SJSA1 (cell line): ENCODE results near the gene BOC. TPM values are rescaled to one million over a fixed set of nuclear protein-coding genes. Genes with fewer than 3 reads are reported as not detected.

ENCODE experiments used
- DNase-seq, 2 experiments: peaks; one replicate each; pipeline ENCODE4 v3.0.0-alpha.2; 2015 to 2020; ENCODE audit warnings: low spot score in 2 of 2, low read depth in 1 of 2
- H3K27ac ChIP-seq: fragments of 250-450 bp; sonication (Bioruptor Pico); 2 replicates; pipeline ENCODE4 v1.5.1; 2020; ENCODE audit warnings: mild to moderate bottlenecking, moderate library complexity
- H3K27me3 ChIP-seq: fragments of 250-450 bp; sonication (Bioruptor Pico); replicated peaks from 2 replicates; pipeline ENCODE4 v1.5.1; 2020; ENCODE audit warnings: mild to moderate bottlenecking, moderate library complexity
- H3K36me3 ChIP-seq: fragments of 250-450 bp; sonication (Bioruptor Pico); 2 replicates; pipeline ENCODE4 v1.5.1; 2020; ENCODE audit warnings: mild to moderate bottlenecking
- H3K4me1 ChIP-seq: fragments of 250-450 bp; sonication (Bioruptor Pico); replicated peaks from 2 replicates; pipeline ENCODE4 v1.6.1; 2021; ENCODE audit warnings: mild to moderate bottlenecking
- H3K4me3 ChIP-seq: fragments of 250-450 bp; sonication (Bioruptor Pico); 2 replicates; pipeline ENCODE4 v1.5.1; 2020; ENCODE audit warnings: mild to moderate bottlenecking
- H3K9me3 ChIP-seq: fragments of 250-450 bp; sonication (Bioruptor Pico); replicated peaks from 2 replicates; pipeline ENCODE4 v1.5.1; 2020; ENCODE audit warnings: mild to moderate bottlenecking
- total RNA-seq: library from RNA; depleted of rRNA; stranded (reverse); fragments of >200 nt; shearing (Covaris generic); gene quantifications from 2 replicates; pipeline ENCODE4 v1.2.3, GENCODE V29; 2014

BOC gene
- total RNA-seq, 1 experiment from 2014 or later = 0.26 TPM

- no peak overlapping the region for H3K27ac ChIP-seq
- no peak for DNase-seq
- no peak overlapping the region for H3K4me3 ChIP-seq
- H3K27me3 ChIP-seq = no peaks in the 10 kb centered on the region
- no peaks in the 10 kb centered on the region for H3K36me3 ChIP-seq
- peaks cover 6% of the 10 kb centered on the region for H3K4me1 ChIP-seq
- no peaks in the 10 kb centered on the region for H3K9me3 ChIP-seq
These were observed 29.5 kb downstream of the BOC start for GRCh38 chr3:113240841-113241240.

- peak in 1 of 2 experiments; percentile 14 for DNase-seq
- Histone ChIP-seq H3K4me3 (no peak overlapping the region), H3K27me3 (no peaks in the 10 kb centered on the region), H3K36me3 (no peaks in the 10 kb centered on the region), H3K4me1 (peaks cover 6% of the 10 kb centered on the region), H3K27ac (no peak overlapping the region), H3K9me3 (no peaks in the 10 kb centered on the region)
These were observed 30.1 kb downstream of the BOC start for GRCh38 chr3:113241292-113242095.

- no peak overlapping the region for H3K4me3 ChIP-seq
- DNase-seq = peak in 1 of 2 experiments; percentile 15
- H3K9me3 ChIP-seq = no peaks in the 10 kb centered on the region
- H3K36me3 ChIP-seq = no peaks in the 10 kb centered on the region
- H3K4me1 ChIP-seq = peaks cover 6% of the 10 kb centered on the region
- no peak overlapping the region for H3K27ac ChIP-seq
- H3K27me3 ChIP-seq = no peaks in the 10 kb centered on the region
These were observed 30.8 kb downstream of the BOC start for GRCh38 chr3:113242096-113242581.

GRCh38 chr3:113243071-113243470, 31.7 kb downstream of the BOC start:
- Histone ChIP-seq H3K4me3 (no peak overlapping the region), H3K36me3 (no peaks in the 10 kb centered on the region), H3K27ac (no peak overlapping the region), H3K27me3 (no peaks in the 10 kb centered on the region), H3K4me1 (peaks cover 6% of the 10 kb centered on the region), H3K9me3 (no peaks in the 10 kb centered on the region)
- no peak for DNase-seq

- H3K4me3 ChIP-seq = no peak overlapping the region
- no peaks in the 10 kb centered on the region for H3K27me3 ChIP-seq
- H3K4me1 ChIP-seq = peaks cover 6% of the 10 kb centered on the region
- no peaks in the 10 kb centered on the region for H3K9me3 ChIP-seq
- H3K27ac ChIP-seq = no peak overlapping the region
- no peaks in the 10 kb centered on the region for H3K36me3 ChIP-seq
- no peak for DNase-seq
These were observed 32.5 kb downstream of the BOC start for GRCh38 chr3:113243846-113244245.

- H3K36me3 ChIP-seq = no peaks in the 10 kb centered on the region
- peaks cover 6% of the 10 kb centered on the region for H3K4me1 ChIP-seq
- no peak overlapping the region for H3K4me3 ChIP-seq
- DNase-seq = no peak
- H3K27ac ChIP-seq = no peak overlapping the region
- no peaks in the 10 kb centered on the region for H3K9me3 ChIP-seq
- H3K27me3 ChIP-seq = no peaks in the 10 kb centered on the region
These were observed 34.4 kb downstream of the BOC start for GRCh38 chr3:113245761-113246161.

- no peaks in the 10 kb centered on the region for H3K36me3 ChIP-seq
- H3K4me1 ChIP-seq = no peaks in the 10 kb centered on the region; the same call in 1 of the 2 replicates
- no peak overlapping the region for H3K4me3 ChIP-seq
- no peak overlapping the region for H3K27ac ChIP-seq
- no peaks in the 10 kb centered on the region for H3K27me3 ChIP-seq
- no peaks in the 10 kb centered on the region for H3K9me3 ChIP-seq
- no peak for DNase-seq
These were observed 35.7 kb downstream of the BOC start for GRCh38 chr3:113247068-113247467.

- H3K27ac ChIP-seq = no peak overlapping the region
- no peaks in the 10 kb centered on the region for H3K4me1 ChIP-seq
- no peaks in the 10 kb centered on the region for H3K27me3 ChIP-seq
- H3K9me3 ChIP-seq = no peaks in the 10 kb centered on the region
- no peaks in the 10 kb centered on the region for H3K36me3 ChIP-seq
- no peak overlapping the region for H3K4me3 ChIP-seq
- DNase-seq = no peak
These were observed 36.5 kb downstream of the BOC start for GRCh38 chr3:113247675-113248458.

GRCh38 chr3:113249111-113249510, 37.8 kb downstream of the BOC start:
- DNase-seq = no peak
- H3K4me1 ChIP-seq = no peaks in the 10 kb centered on the region
- no peak overlapping the region for H3K4me3 ChIP-seq
- no peaks in the 10 kb centered on the region for H3K9me3 ChIP-seq
- no peaks in the 10 kb centered on the region for H3K36me3 ChIP-seq
- H3K27ac ChIP-seq = no peak overlapping the region
- no peaks in the 10 kb centered on the region for H3K27me3 ChIP-seq

GRCh38 chr3:113249601-113250000, 38.2 kb downstream of the BOC start:
- no peaks in the 10 kb centered on the region for H3K36me3 ChIP-seq
- no peak for DNase-seq
- no peaks in the 10 kb centered on the region for H3K9me3 ChIP-seq
- H3K4me3 ChIP-seq = no peak overlapping the region
- no peaks in the 10 kb centered on the region for H3K27me3 ChIP-seq
- no peak overlapping the region for H3K27ac ChIP-seq
- no peaks in the 10 kb centered on the region for H3K4me1 ChIP-seq

- no peaks in the 10 kb centered on the region for H3K36me3 ChIP-seq
- no peaks in the 10 kb centered on the region for H3K4me1 ChIP-seq
- H3K27me3 ChIP-seq = no peaks in the 10 kb centered on the region
- DNase-seq = no peak
- H3K4me3 ChIP-seq = no peak overlapping the region
- no peaks in the 10 kb centered on the region for H3K9me3 ChIP-seq
- H3K27ac ChIP-seq = no peak overlapping the region
These were observed 39.2 kb downstream of the BOC start for GRCh38 chr3:113250566-113250965.

- no peak overlapping the region for H3K4me3 ChIP-seq
- no peaks in the 10 kb centered on the region for H3K27me3 ChIP-seq
- no peaks in the 10 kb centered on the region for H3K9me3 ChIP-seq
- no peaks in the 10 kb centered on the region for H3K36me3 ChIP-seq
- no peak overlapping the region for H3K27ac ChIP-seq
- DNase-seq = no peak
- no peaks in the 10 kb centered on the region for H3K4me1 ChIP-seq
These were observed 40.5 kb downstream of the BOC start for GRCh38 chr3:113251817-113252216.

GRCh38 chr3:113252553-113252952, 41.2 kb downstream of the BOC start:
- no peak overlapping the region for H3K27ac ChIP-seq
- no peaks in the 10 kb centered on the region for H3K27me3 ChIP-seq
- H3K4me1 ChIP-seq = no peaks in the 10 kb centered on the region
- H3K4me3 ChIP-seq = no peak overlapping the region
- H3K36me3 ChIP-seq = no peaks in the 10 kb centered on the region
- H3K9me3 ChIP-seq = no peaks in the 10 kb centered on the region
- no peak for DNase-seq

- Histone ChIP-seq H3K27ac (no peak overlapping the region), H3K27me3 (no peaks in the 10 kb centered on the region)
These were observed 42.3 kb downstream of the BOC start for GRCh38 chr3:113253702-113254101.

More at GRCh38 chr3:113253702-113254101, 42.3 kb downstream of the BOC start:
- no peak for DNase-seq
- H3K9me3 ChIP-seq = no peaks in the 10 kb centered on the region
- no peaks in the 10 kb centered on the region for H3K36me3 ChIP-seq
- no peaks in the 10 kb centered on the region for H3K4me1 ChIP-seq
- H3K4me3 ChIP-seq = no peak overlapping the region
